PC-3 (cell line): ENCODE measurements around the gene MED12L.

ENCODE experiments used
- CTCF ChIP-seq: fragments of 300-600 bp; sonication (generic); conservative IDR thresholded peaks from 2 replicates; pipeline ENCODE4 v1.5.1; 2017; ENCODE audit warnings: antibody characterized with exemption, low read depth, mild to moderate bottlenecking, low read length
- EZH2 ChIP-seq: fragments of 300-600 bp; sonication (generic); IDR thresholded peaks from one replicate; pipeline ENCODE4 v1.6.1; 2017; ENCODE audit warnings: antibody characterized with exemption, mild to moderate bottlenecking, low read length; ENCODE audit not compliant: unreplicated experiment
- EZH2phosphoT487 ChIP-seq: fragments of 300-600 bp; sonication (generic); IDR thresholded peaks from 2 replicates; pipeline ENCODE4 v1.6.1; 2018; ENCODE audit warnings: mild to moderate bottlenecking, antibody characterized with exemption, low read length, borderline replicate concordance

- TF ChIP-seq CTCF, result no peak
- TF ChIP-seq EZH2, result no peak
- no peak for TF ChIP-seq EZH2phosphoT487
Measured at GRCh38 chr3:151300539-151300938, 215.1 kb downstream of the MED12L start.
